CD4-positive, alpha-beta T cell (primary cell): Measurements from ENCODE around the gene ANP32D. TPM values are rescaled to one million over a fixed set of nuclear protein-coding genes. Genes with fewer than 3 reads are reported as not detected.
"Not testable (repeated sequence)": the region's sequence is repeated elsewhere in the genome, so short reads cannot be mapped to it uniquely, and the experiment has no call there.

ENCODE experiments used
- ATAC-seq: fragments of 200-7000 bp; cut with Tn5 transposase; one replicate; pipeline ENCODE4 v1.10.0; 2022; ENCODE audit warnings: mild to moderate bottlenecking; ENCODE audit not compliant: poor library complexity
- CTCF ChIA-PET: fragments of 350-600 bp; sonication (Branson Sonifier 250); formaldehyde crosslinking; loops from one replicate; lab custom pipeline; 2021; ENCODE audit warnings: antibody characterized with exemption, inconsistent platforms; lab: Charles Lee
- POLR2A ChIA-PET: fragments of 350-600 bp; sonication (Branson Sonifier 250); formaldehyde crosslinking; loops from one replicate; lab custom pipeline; 2021; ENCODE audit warnings: antibody characterized with exemption, inconsistent platforms; lab: Charles Lee
- DNase-seq, 14 experiments: peaks; one replicate each; pipeline ENCODE4 v3.0.0-alpha.2; 2013 to 2020; ENCODE audit warnings: mixed read lengths in 2 of 14
- H3K27ac ChIP-seq, 2 donors: one replicate each; pipeline versions ENCODE4 v1.5.1 to v1.7.0; 2013; ENCODE audit warnings: low read length in 2 of 2, low read depth in 1 of 2, mild to moderate bottlenecking in 1 of 2
- H3K27me3 ChIP-seq, 2 experiments: 1 replicate in 1 of 2; 2 replicates in 1 of 2; pipeline versions ENCODE4 v1.6.1 to v1.7.0; 2013; ENCODE audit warnings: low read length in 2 of 2, control low read depth in 1 of 2, mild to moderate bottlenecking in 1 of 2, moderate library complexity in 1 of 2; ENCODE audit not compliant: insufficient read depth in 2 of 2, control insufficient read depth in 1 of 2
- H3K36me3 ChIP-seq: one replicate; pipeline ENCODE4 v1.6.1; 2013; ENCODE audit warnings: low read length, control low read depth; ENCODE audit not compliant: insufficient read depth
- H3K4me1 ChIP-seq: one replicate; pipeline ENCODE4 v1.6.1; 2013; ENCODE audit warnings: low read length, control low read depth; ENCODE audit not compliant: insufficient read depth
- H3K4me3 ChIP-seq: one replicate; pipeline ENCODE4 v1.5.1; 2013; ENCODE audit warnings: mild to moderate bottlenecking, low read length, moderate library complexity
- H3K9me3 ChIP-seq, 2 experiments: 1 replicate in 1 of 2; 2 replicates in 1 of 2; pipeline versions ENCODE4 v1.6.1 to v1.7.0; 2013; ENCODE audit warnings: low read length in 2 of 2, mild to moderate bottlenecking in 2 of 2, control low read depth in 1 of 2, moderate library complexity in 1 of 2; ENCODE audit not compliant: control insufficient read depth in 1 of 2, insufficient read depth in 1 of 2
- H3K27ac Mint-ChIP-seq: one replicate; pipeline ENCODE4 v1.8.0; 2020; ENCODE audit warnings: mixed read lengths
- H3K27me3 Mint-ChIP-seq: one replicate; pipeline ENCODE4 v1.8.0; 2021; ENCODE audit warnings: mixed read lengths
- H3K36me3 Mint-ChIP-seq: one replicate; pipeline ENCODE4 v1.8.0; 2021; ENCODE audit warnings: low read depth, mixed read lengths
- H3K4me1 Mint-ChIP-seq: one replicate; pipeline ENCODE4 v1.8.0; 2021; ENCODE audit warnings: low read depth, mixed read lengths
- H3K4me3 Mint-ChIP-seq: one replicate; pipeline ENCODE4 v1.8.0; 2020; ENCODE audit warnings: mild to moderate bottlenecking, mixed read lengths
- H3K9me3 Mint-ChIP-seq: one replicate; pipeline ENCODE4 v1.8.0; 2020; ENCODE audit warnings: mixed read lengths
- CTCF ChIP-seq: fragments of 200-600 bp; IDR thresholded peaks from one replicate; pipeline ENCODE4 v1.8.0; 2022; ENCODE audit warnings: antibody characterized with exemption, mild to moderate bottlenecking
- intact Hi-C, 2 experiments: fragments of 100-400 bp; cut with DNase I in 1 of 2; cut with micrococcal nuclease in 1 of 2; formaldehyde crosslinking; loops; one replicate each; pipeline versions ENCODE4 v1.15.1 to v1.9.0; 2023 to 2025; cut with DNase I, micrococcal nuclease
- total RNA-seq, 174 experiments: library from RNA in 2 of 174; stranded (reverse) in 2 of 174; gene quantifications; one replicate each; pipeline ENCODE4 v1.2.3 and lab custom pipeline; 2021 to 2026

The ANP32D gene
- total RNA-seq, 2 experiments from 2014 or later = not detected

- Histone ChIP-seq H3K4me3 (no peak overlapping the region), H3K4me1 (no peaks in the 10 kb centered on the region), H3K36me3 (no peaks in the 10 kb centered on the region), H3K27ac (no peak overlapping the region), H3K9me3 (peaks cover 3 to 22% of the 10 kb centered on the region in 2 experiments), H3K27me3 (peaks cover 0 to 6% of the 10 kb centered on the region in 2 experiments)
- H3K4me3 Mint-ChIP-seq = no peak overlapping the region
- intact Hi-C loops = no loop called here
- ChIA-PET POLR2A (no interaction called here), CTCF (no interaction called here)
- H3K9me3 Mint-ChIP-seq = peaks cover 19% of the 10 kb centered on the region
- DNase-seq = no peak
- no peak for TF ChIP-seq CTCF
- H3K27ac Mint-ChIP-seq = no peak overlapping the region
- no peak for ATAC-seq
- H3K27me3 Mint-ChIP-seq = peaks cover 19% of the 10 kb centered on the region
- no peaks in the 10 kb centered on the region for H3K36me3 Mint-ChIP-seq
- H3K4me1 Mint-ChIP-seq = no peaks in the 10 kb centered on the region
These were observed 702 bp downstream of the ANP32D start for GRCh38 chr12:48473061-48473460.

- H3K4me3 Mint-ChIP-seq, H3K27ac ChIP-seq, H3K4me1 ChIP-seq, H3K27ac Mint-ChIP-seq, H3K36me3 ChIP-seq, H3K9me3 ChIP-seq, H3K36me3 Mint-ChIP-seq, ATAC-seq, H3K4me3 ChIP-seq, H3K27me3 ChIP-seq, CTCF ChIA-PET, H3K4me1 Mint-ChIP-seq, POLR2A ChIA-PET, intact Hi-C loops, DNase-seq: not testable (repeated sequence)
- Mint-ChIP-seq H3K9me3 (peaks cover 14% of the 10 kb centered on the region), H3K27me3 (peaks cover 19% of the 10 kb centered on the region)
These were observed 2.1 kb downstream of the ANP32D start for GRCh38 chr12:48474497-48474896.

GRCh38 chr12:48482198-48482597 lies 9.8 kb downstream of the ANP32D start, which contains the start of gene C12orf54:
C12orf54 (plus strand) TSS chr12:48482498; CDS start chr12:48483297, 799 bp downstream.
- no peaks in the 10 kb centered on the region for H3K4me1 Mint-ChIP-seq
- H3K36me3 Mint-ChIP-seq = no peaks in the 10 kb centered on the region
- peaks cover 6% of the 10 kb centered on the region for H3K9me3 Mint-ChIP-seq
- H3K27ac ChIP-seq = no peak within 1 kb of the TSS
- ChIA-PET CTCF (no interaction called here), POLR2A (no interaction called here)
- ATAC-seq = no peak
- H3K36me3 ChIP-seq = no peaks in the 10 kb centered on the region
- H3K9me3 ChIP-seq = no peaks in the 10 kb centered on the region
- no peak within 1 kb of the TSS for H3K27ac Mint-ChIP-seq
- DNase-seq = no peak
- H3K27me3 Mint-ChIP-seq = peaks cover 5% of the 10 kb centered on the region
- H3K4me1 ChIP-seq = no peaks in the 10 kb centered on the region
- H3K27me3 ChIP-seq = peaks cover 0 to 3% of the 10 kb centered on the region in 2 experiments
- no peak within 1 kb of the TSS for H3K4me3 ChIP-seq
- no peak for TF ChIP-seq CTCF
- H3K4me3 Mint-ChIP-seq = no peak within 1 kb of the TSS
- intact Hi-C loops = no loop called here

- POLR2A ChIA-PET = no interaction called here
- no peaks in the 10 kb centered on the region for H3K4me1 ChIP-seq
- H3K27me3 ChIP-seq = peaks cover 0 to 3% of the 10 kb centered on the region in 2 experiments
- H3K27me3 Mint-ChIP-seq = peaks cover 5% of the 10 kb centered on the region
- H3K4me3 ChIP-seq = no peak overlapping the region
- CTCF ChIA-PET = no interaction called here
- H3K36me3 Mint-ChIP-seq = no peaks in the 10 kb centered on the region
- H3K9me3 Mint-ChIP-seq = peaks cover 6% of the 10 kb centered on the region
- no peaks in the 10 kb centered on the region for H3K9me3 ChIP-seq
- H3K27ac ChIP-seq = no peak overlapping the region
- no peak overlapping the region for H3K4me3 Mint-ChIP-seq
- ATAC-seq (no peak), DNase-seq (no peak)
- H3K4me1 Mint-ChIP-seq = no peaks in the 10 kb centered on the region
- H3K36me3 ChIP-seq = no peaks in the 10 kb centered on the region
- intact Hi-C loops = no loop called here
- H3K27ac Mint-ChIP-seq = no peak overlapping the region
- TF ChIP-seq CTCF = no peak
These were observed 10.6 kb downstream of the ANP32D start for GRCh38 chr12:48482930-48483329.
